Measurements from ENCODE around the gene PACS2.

DNA sequence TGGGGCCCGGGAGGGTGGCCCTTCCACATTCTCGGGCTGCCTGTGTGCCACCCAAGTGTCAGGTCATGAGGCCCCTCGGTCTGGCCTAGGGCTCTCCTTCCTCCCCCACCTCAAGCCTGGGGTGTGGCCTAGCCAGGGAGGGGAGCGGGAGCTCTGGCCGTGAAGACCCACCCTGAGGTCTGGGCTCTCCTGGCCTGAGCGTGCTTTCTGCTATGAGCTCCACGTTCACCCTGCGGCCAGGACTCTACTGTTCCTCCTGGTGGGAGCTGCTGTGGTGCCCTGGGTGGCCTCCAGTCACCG is 12.0 kb downstream of the PACS2 start:
- TF ChIP-seq, protein P1, sequence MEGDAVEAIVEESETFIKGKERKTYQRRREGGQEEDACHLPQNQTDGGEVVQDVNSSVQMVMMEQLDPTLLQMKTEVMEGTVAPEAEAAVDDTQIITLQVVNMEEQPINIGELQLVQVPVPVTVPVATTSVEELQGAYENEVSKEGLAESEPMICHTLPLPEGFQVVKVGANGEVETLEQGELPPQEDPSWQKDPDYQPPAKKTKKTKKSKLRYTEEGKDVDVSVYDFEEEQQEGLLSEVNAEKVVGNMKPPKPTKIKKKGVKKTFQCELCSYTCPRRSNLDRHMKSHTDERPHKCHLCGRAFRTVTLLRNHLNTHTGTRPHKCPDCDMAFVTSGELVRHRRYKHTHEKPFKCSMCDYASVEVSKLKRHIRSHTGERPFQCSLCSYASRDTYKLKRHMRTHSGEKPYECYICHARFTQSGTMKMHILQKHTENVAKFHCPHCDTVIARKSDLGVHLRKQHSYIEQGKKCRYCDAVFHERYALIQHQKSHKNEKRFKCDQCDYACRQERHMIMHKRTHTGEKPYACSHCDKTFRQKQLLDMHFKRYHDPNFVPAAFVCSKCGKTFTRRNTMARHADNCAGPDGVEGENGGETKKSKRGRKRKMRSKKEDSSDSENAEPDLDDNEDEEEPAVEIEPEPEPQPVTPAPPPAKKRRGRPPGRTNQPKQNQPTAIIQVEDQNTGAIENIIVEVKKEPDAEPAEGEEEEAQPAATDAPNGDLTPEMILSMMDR (conservative IDR thresholded peaks at IDR 0.05; ENCODE audit: low read depth, low read length), result no peak
- TF ChIP-seq EZH2 (IDR thresholded peaks at IDR 0.05; ENCODE audit: low read length, unreplicated experiment), result no peak
